ENCODE data around the gene SPRED1.
"Not testable (repeated sequence)": the region's sequence is repeated elsewhere in the genome, so short reads cannot be mapped to it uniquely, and the experiment has no call there.

The SPRED1 gene

DNA sequence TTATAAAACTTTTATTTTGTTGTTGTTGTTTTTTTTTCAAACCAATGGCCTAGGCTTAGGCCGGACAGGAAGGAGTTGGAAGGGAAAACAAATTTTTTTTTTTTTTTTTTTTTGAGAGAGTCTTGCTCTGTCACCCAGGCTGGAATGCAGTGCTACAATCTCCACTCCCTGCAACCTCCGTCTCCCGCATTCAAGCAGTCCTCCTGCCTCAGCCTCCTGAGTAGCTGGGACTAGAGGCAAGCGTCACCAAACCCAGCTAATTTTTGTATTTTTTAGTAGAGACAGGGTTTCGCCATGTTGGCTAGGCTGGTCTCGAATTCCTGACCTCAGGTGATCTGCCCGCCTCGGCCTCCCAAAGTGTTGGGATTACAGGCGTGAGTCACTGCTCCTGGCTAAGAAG is 15.6 kb upstream of the SPRED1 start:
- not testable (repeated sequence) for DNase-seq

DNA sequence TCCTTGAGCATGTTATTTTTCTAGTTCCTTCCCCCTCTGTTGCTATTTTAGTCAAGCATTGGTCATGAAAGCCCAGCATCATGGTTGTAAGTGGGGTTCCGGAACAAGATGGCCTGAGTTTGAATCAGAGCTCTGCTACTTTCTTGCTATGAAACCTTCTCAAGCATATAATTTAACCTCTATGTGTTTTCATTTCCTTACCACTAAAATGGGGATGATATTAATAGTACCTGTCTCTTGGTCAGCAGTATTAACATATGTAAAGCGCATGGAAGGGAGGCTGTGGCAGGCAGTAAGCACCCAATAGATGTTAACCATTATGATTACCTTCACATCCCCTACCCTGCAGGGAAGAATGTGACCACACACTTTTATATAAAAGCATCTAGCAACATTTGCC is 14.3 kb upstream of the SPRED1 start:
- DNase-seq = no peak

- no peak for DNase-seq
These were observed 10.6 kb upstream of the SPRED1 start for GRCh38 chr15:38242055-38242454.

DNA sequence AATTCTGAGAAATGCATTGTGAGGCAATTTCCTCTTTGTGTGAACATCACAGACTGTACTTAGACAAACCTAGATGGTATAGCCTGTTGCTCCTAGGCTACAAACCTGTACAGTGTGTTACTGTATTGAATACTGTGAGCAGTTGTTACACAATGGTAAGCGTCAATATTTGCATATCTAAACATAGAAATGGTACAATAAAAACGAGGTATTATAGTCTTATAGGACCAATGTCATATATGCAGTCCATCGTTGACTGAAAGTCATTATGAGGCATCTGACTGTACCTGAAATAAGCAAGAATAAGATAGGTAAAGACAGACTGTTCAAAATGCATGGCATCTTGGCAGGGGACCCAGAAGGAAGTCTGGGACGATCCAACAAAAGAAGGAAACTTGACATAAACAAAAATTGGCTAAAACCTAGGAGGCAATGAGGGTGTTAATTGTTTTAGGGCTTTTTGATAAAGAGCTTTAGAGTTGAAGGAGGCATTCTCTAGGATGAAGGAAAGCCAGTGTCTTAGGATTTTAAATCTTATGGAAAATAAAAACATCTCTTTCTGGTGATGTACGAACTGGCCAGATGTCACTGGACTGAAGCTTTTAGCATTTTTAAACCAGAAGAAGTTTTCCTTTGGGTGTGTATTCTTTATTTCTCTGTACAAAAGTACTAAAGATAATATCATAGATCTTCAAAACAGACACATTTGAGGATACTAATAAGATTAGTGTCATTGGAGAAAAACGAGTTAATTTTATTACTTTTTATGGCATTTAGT is 9.2 kb upstream of the SPRED1 start:
- no peak for DNase-seq

DNA sequence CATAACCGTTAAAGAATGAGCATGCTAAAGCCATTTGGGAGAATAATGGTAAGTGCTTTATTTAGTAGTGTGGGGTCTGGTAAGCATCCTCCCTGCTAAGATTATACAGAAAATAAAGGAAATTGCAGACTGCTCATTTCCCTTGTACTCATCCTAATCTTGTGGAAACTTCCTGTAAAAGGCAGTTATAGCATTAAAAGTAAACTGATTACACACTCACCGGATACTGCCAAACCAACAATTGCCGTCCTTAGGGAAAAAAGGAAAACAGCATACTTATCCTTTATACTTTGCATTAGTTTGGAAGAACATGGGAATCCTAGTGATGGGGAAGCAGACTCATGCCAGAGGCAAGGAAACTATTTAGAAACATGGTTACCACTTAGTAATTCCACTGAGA is 5.3 kb upstream of the SPRED1 start:
- DNase-seq = no peak

DNA sequence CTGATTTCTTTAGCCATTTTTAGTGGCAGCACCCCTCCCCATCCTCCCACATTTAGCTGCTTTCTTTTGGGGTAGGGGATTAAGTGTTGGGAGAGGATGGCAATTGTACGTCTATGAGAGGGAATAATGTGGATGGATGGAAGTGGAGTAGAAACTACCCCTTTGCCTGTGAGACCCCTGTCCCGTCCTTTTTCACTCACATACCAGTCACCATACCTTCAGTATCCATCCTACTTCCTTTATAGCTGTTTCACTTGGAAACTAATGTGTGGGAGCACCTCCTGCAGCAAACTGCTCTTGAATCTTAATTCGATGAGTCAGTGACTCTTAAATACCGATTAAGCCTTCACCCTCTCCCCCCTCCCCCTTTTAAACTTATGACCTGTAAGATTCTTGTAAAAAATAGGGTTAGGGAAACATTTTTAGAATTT is 730 bp downstream of the SPRED1 start:
- no peak for DNase-seq

DNA sequence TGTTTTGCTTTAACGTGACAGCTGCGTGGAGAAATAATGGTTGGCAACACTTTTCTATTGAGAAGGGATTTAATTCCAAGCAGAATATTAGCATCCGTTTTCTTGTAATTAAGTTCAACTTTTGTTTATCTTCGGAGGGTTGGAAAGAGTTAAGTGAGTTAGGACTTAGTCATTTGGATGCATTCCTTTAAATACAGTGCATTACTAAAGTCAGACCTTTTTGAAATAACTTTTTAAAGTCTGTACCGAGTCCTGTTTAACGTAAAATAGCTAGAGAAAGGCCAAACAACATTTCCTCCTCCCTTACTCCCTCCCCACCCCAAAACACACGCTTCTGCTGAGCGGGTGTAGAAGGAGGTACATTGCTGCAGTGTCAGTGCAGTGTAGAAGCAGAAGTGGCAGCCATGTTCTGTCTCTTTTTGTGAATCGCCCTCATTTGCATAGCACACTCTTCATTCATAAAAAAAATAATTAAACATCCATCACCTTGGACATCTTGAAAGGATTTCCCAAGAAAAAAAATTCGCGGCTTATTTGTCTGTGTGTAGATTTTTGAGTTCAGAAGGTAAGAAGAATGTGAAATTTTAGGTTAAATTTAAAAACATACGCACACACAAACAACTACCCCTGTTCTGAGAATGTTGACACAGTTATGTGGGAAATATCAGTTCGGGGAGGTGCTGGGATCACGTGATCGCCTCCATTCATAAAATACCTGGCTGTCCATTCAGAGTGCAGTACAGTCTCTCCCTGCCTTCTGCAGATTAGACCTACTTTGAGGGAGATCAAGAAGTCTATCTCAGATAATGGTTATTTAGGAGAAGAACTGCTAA is 1.6 kb downstream of the SPRED1 start:
- no peak for DNase-seq

- DNase-seq = no peak
These were observed 3.1 kb downstream of the SPRED1 start for GRCh38 chr15:38255690-38256089.

DNA sequence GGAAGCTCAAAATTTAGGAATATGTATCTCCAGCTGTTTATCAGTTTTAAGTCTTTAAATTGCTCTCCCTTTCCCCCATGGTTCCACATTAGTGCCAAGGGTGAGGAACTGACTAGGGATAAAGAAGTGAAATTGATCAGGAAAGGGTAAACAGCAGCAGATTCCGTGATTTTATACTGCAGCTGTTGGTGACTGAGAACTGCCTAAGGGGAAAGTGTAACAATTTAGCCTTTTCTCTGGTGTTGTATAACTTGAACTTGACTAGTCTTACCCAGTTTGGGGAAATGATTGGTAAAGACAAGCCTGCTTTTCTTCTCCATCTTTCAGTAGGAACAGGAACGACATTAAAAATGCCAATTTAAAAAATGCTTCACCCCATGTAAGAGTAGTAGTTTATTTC is 5.0 kb downstream of the SPRED1 start:
- DNase-seq = no peak

GRCh38 chr15:38259134-38259533 is 6.5 kb downstream of the SPRED1 start:
- DNase-seq = no peak

DNA sequence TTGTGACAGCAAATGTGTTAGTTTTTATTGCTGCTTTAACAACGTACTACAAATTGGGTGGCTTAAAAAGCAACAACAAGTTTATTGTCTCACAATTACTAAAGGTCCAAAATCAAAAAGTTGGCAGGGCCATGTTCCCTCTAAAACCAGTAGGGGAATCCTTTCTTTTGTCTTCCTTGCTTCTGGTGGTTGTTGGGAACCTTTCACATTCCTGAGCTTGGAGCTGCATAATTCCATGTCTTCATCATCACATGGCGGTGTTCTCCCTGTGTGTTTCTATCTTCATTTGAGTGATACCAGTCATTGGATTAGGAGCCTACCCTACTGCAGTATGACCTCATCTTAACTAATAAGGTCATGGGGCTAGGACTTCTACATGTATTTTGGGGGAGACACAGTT is 7.4 kb downstream of the SPRED1 start:
- no peak for DNase-seq

DNA sequence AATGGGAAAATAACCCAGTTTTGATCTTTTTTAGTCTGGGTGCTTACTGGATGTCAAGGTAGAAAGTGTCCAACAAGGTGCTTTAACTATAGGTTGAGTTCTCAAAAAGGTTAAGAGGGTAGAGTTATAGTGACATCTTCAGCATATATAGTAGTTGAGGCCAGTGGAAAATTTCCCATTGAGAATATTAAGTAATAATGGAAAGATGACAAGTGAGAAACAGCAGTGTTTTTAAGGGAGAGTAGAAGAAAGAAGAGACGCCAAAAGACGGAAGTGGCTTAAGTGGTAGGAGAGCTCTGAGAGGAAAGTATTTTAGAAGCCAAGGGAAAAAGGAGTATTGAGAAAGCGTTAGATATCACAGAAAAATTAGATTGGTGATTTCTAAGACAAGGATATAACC is 10.6 kb downstream of the SPRED1 start:
- no peak for DNase-seq

- no peak for DNase-seq
These were observed 11.4 kb downstream of the SPRED1 start for GRCh38 chr15:38263996-38264395.

- DNase-seq = no peak
These were observed 13.8 kb downstream of the SPRED1 start for GRCh38 chr15:38266247-38266986.

DNA sequence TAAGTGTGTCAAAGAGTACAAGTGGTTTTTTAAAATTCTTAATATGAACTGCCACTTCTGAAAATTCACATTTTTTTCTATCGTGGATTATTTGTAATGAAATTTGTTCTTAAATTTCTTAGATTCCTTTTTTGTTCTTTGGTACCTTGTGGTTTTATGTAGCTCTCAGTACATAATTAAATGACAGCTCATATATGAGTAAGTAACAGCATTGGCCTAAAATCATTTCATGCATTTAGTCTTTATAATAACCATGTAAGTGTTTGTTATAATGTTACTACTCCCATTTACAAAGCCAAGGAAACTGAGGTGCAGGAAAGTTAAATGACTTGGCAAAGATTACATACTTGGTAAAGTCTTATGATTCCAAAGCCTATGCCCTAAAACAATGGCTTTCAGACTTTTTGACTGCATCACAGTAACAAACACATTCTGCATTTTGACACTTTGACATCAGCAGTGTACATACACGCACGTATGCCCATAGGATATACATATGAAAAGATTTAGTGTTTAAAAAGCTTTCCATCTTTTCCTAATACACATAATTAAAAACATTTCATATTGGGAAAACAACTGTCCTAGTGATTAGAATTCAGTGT is 14.9 kb downstream of the SPRED1 start:
- no peak for DNase-seq

DNA sequence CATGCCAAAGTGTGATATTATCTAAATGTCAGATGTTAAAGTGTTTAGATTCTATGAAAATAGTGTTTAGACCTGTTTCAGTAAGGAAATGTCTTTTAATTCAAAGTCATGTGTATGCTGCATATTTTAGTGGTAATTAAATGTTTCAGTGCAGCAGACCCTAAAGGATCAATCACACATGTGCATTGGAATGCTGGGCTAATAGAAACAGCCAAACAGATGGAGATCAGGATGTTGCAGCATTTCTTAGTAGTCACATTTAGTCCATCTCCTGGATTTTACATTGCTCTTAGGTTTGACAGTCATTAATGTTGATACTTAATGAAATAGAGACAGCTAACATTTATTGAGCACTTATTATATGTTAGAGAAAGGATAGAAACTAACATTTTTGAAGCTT is 18.5 kb downstream of the SPRED1 start:
- DNase-seq = no peak

DNA sequence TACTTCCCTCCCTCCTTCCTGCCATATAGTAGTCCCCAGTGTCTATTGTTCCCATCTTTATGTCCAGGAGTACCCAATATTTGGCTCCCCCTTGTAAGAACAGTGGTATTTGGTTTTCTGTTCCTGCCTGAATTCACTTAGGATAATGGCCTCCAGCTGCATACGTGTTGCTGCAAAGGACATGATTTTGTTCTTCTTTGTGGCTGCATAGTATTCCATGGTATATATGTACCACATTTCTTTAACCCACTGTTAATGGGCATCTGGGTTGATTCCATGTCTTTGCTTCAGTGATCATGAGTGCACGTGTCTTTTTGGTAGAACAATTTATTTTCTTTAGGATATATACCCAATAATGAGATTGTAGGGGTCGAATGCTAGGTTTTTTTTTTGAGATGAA is 19.3 kb downstream of the SPRED1 start:
- no peak for DNase-seq

- DNase-seq = not testable (repeated sequence)
These were observed 19.8 kb downstream of the SPRED1 start for GRCh38 chr15:38272431-38272830.

DNA sequence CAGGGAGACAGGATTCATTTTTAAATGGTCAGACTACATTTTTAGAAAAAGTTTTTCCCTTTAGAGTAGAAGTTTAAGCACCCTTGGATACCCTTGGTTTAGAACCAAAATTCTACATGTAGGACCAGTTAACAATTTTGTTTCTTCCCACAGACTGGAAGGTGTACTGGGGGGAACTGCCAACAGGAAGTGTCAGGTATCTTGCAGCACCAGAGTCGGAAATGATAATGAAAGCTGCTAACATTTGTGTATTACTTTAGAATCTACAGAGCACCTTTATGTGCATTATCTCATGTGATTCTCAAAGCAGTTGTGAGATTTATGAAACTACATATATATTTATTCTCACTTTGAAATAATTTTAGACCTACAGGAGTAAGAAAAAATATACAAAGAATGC is 21.5 kb downstream of the SPRED1 start:
- DNase-seq = no peak

- no peak for DNase-seq
These were observed 23.3 kb downstream of the SPRED1 start for GRCh38 chr15:38275959-38276358.

DNA sequence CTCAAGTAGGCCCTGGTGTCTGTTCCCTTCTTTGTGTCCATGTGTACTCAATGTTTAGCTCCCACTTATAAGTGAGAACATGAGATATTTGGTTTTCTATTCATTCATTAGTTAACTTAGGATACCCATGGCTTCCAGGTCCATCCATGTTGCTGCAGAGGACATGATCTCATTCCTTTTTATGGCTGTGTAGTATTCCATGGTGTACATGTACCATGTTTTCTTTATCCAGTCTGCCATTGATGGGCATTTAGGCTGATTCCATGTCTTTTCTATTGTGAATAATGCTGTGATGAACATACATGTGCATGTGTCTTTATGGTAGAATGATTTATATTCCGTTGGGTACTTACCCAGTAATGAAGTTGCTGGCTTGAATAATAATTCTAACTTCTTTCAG is 24.6 kb downstream of the SPRED1 start:
- not testable (repeated sequence) for DNase-seq

DNA sequence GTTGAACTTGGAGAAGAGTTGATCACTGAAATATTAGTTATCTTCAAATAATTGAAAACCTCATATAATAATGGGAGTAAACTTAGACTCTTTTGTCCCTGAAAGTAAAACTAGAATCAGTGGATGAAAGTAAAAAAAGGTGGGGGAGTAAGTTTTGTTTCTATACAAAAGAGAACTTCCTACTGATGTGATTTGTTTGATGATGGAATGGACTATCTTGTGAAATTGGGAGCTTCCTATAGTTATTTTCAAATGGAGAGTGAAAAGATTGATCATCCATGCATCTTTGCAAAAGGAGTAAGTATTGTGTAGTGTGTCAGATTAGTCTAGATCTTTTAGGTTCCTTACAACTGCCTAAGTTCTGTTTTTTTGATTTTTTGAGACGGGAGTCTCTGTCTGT is 28.4 kb downstream of the SPRED1 start:
- no peak for DNase-seq

GRCh38 chr15:38283010-38283409 is 30.4 kb downstream of the SPRED1 start:
- DNase-seq = no peak

All from NCI-H1092 (cell line).